Endodermal cell (in vitro differentiated cells): Measurements from ENCODE around the gene CADM1. TPM values are rescaled to one million over a fixed set of nuclear protein-coding genes. Genes with fewer than 3 reads are reported as not detected.

ENCODE experiments used
- DNase-seq: peaks from one replicate; pipeline ENCODE4 v3.0.0-alpha.2; 2017
- H3K27ac ChIP-seq: 2 replicates; pipeline ENCODE4 v1.5.1; 2013; ENCODE audit warnings: mild to moderate bottlenecking, low read depth, low read length, moderate library complexity
- H3K27me3 ChIP-seq: 2 replicates; pipeline ENCODE4 v1.6.1; 2013; ENCODE audit warnings: mild to moderate bottlenecking, low read length, moderate library complexity; ENCODE audit not compliant: insufficient read depth, control insufficient read depth, poor library complexity, severe bottlenecking
- H3K36me3 ChIP-seq: 2 replicates; pipeline ENCODE4 v1.7.0; 2013; ENCODE audit warnings: mild to moderate bottlenecking, low read length, moderate library complexity; ENCODE audit not compliant: control insufficient read depth, insufficient read depth
- H3K4me1 ChIP-seq: one replicate; pipeline ENCODE4 v1.7.0; 2013; ENCODE audit warnings: low read length; ENCODE audit not compliant: control insufficient read depth, insufficient read depth
- H3K4me3 ChIP-seq: 2 replicates; pipeline ENCODE4 v1.5.1; 2013; ENCODE audit warnings: mild to moderate bottlenecking, low read length, moderate library complexity
- H3K9ac ChIP-seq: 2 replicates; pipeline ENCODE4 v1.6.1; 2013; ENCODE audit warnings: mild to moderate bottlenecking, low read length, moderate library complexity; ENCODE audit not compliant: poor library complexity, severe bottlenecking; ENCODE audit errors: extremely low read depth
- H3K9me3 ChIP-seq: 2 replicates; pipeline ENCODE4 v1.6.1; 2013; ENCODE audit warnings: mild to moderate bottlenecking, low read length, moderate library complexity; ENCODE audit not compliant: control insufficient read depth
- H3K27ac Mint-ChIP-seq: 2 replicates; pipeline ENCODE4 v1.8.0; 2020; ENCODE audit warnings: mixed read lengths
- H3K27me3 Mint-ChIP-seq: 2 replicates; pipeline ENCODE4 v1.8.0; 2021; ENCODE audit warnings: mild to moderate bottlenecking, mixed read lengths; ENCODE audit not compliant: insufficient read depth
- H3K36me3 Mint-ChIP-seq: 2 replicates; pipeline ENCODE4 v1.8.0; 2020; ENCODE audit warnings: low read depth, mixed read lengths
- H3K4me1 Mint-ChIP-seq: 2 replicates; pipeline ENCODE4 v1.8.0; 2020; ENCODE audit warnings: mixed read lengths
- H3K4me3 Mint-ChIP-seq: 2 replicates; pipeline ENCODE4 v1.8.0; 2020; ENCODE audit warnings: mild to moderate bottlenecking, moderate library complexity, mixed read lengths
- H3K9me3 Mint-ChIP-seq: 2 replicates; pipeline ENCODE4 v1.8.0; 2020; ENCODE audit warnings: mild to moderate bottlenecking, mixed read lengths
- WGBS, 2 experiments: methylation state at CpG; one replicate each; pipeline versions ENCODE4 v1.1.5 to v1.1.7; 2013; ENCODE audit warnings: missing lambda C conversion rate in 2 of 2, mixed read lengths in 1 of 2; ENCODE audit not compliant: insufficient coverage in 1 of 2, insufficient read length in 1 of 2; 5-methylcytosine and 5-hydroxymethylcytosine counted together
- total RNA-seq, 2 donors: library from RNA; stranded (reverse); fragmentation: NEBNext Ultra II Directional in 1 of 2; extraction: Animal tissue kit (Norgen Biotek cat#: 25700) in 1 of 2; gene quantifications; 2 replicates in 1 of 2; 3 replicates in 1 of 2; pipeline ENCODE4 v1.2.1, GENCODE V29; 2021
- TF ChIP-seq, protein P1 (sequence below): fragments of 200-600 bp; sonication (generic); conservative IDR thresholded peaks from 2 replicates; pipeline ENCODE4 v1.5.0; 2021; ENCODE audit warnings: antibody characterized with exemption, mild to moderate bottlenecking

CADM1 gene
- total RNA-seq, 2 donors from 2014 or later = 76.3 to 88.2 TPM

GRCh38 chr11:115181538-115181937, 322.7 kb downstream of the CADM1 start:
- WGBS, 2 experiments = 70 to 81% methylated on average over 3 to 12 of the region's 12 CpGs

GRCh38 chr11:115180272-115180671, 323.9 kb downstream of the CADM1 start:
- no peaks in the 10 kb centered on the region for H3K27me3 Mint-ChIP-seq
- Histone ChIP-seq H3K4me3 (no peak overlapping the region), H3K27me3 (no peaks in the 10 kb centered on the region), H3K4me1 (no peaks in the 10 kb centered on the region), H3K27ac (no peak overlapping the region), H3K9ac (no peak overlapping the region), H3K36me3 (no peaks in the 10 kb centered on the region), H3K9me3 (no peaks in the 10 kb centered on the region)
- TF ChIP-seq, protein P1, sequence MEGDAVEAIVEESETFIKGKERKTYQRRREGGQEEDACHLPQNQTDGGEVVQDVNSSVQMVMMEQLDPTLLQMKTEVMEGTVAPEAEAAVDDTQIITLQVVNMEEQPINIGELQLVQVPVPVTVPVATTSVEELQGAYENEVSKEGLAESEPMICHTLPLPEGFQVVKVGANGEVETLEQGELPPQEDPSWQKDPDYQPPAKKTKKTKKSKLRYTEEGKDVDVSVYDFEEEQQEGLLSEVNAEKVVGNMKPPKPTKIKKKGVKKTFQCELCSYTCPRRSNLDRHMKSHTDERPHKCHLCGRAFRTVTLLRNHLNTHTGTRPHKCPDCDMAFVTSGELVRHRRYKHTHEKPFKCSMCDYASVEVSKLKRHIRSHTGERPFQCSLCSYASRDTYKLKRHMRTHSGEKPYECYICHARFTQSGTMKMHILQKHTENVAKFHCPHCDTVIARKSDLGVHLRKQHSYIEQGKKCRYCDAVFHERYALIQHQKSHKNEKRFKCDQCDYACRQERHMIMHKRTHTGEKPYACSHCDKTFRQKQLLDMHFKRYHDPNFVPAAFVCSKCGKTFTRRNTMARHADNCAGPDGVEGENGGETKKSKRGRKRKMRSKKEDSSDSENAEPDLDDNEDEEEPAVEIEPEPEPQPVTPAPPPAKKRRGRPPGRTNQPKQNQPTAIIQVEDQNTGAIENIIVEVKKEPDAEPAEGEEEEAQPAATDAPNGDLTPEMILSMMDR = no peak
- DNase-seq = no peak
- H3K4me1 Mint-ChIP-seq = peaks cover 26% of the 10 kb centered on the region
- 84 to 91% methylated on average over 5 to 7 of the region's 7 CpGs for WGBS, 2 experiments
- peaks cover 12% of the 10 kb centered on the region for H3K36me3 Mint-ChIP-seq
- H3K9me3 Mint-ChIP-seq = no peaks in the 10 kb centered on the region
- no peak overlapping the region for H3K4me3 Mint-ChIP-seq
- no peak overlapping the region for H3K27ac Mint-ChIP-seq

More at GRCh38 chr11:115181538-115181937, 322.7 kb downstream of the CADM1 start:
- H3K9ac ChIP-seq = no peak overlapping the region
- DNase-seq = no peak
- H3K4me3 ChIP-seq = no peak overlapping the region
- Mint-ChIP-seq H3K9me3 (no peaks in the 10 kb centered on the region), H3K36me3 (peaks cover 6% of the 10 kb centered on the region), H3K4me1 (peaks cover 22% of the 10 kb centered on the region), H3K27me3 (no peaks in the 10 kb centered on the region), H3K27ac (no peak overlapping the region), H3K4me3 (no peak overlapping the region)
- TF ChIP-seq, protein P1 = no peak
- no peaks in the 10 kb centered on the region for H3K9me3 ChIP-seq
- no peaks in the 10 kb centered on the region for H3K36me3 ChIP-seq
- no peaks in the 10 kb centered on the region for H3K4me1 ChIP-seq
- no peaks in the 10 kb centered on the region for H3K27me3 ChIP-seq
- H3K27ac ChIP-seq = no peak overlapping the region

DNA sequence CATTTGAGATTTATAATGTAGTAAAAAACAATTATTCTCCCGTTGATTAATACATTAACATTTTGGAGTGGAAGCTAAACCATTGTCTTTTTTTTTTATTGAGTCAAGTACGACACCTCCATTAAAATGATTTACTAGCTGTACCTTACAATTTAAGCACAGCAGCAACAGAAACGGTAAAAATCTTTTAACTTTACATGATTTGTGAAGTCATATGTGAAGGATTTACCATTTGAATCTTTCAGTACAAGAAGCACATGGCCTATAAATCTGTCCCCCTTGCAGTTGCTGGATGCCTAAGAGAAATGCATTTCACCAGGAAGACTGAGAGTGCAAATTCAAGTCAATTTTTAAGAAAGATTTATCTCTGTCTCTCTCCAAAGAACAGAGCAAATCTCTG, 324.6 kb downstream of the CADM1 start:
- no peak overlapping the region for H3K4me3 Mint-ChIP-seq
- peaks cover 26% of the 10 kb centered on the region for H3K4me1 Mint-ChIP-seq

More for the DNA sequence above, 324.6 kb downstream of the CADM1 start:
- H3K27ac ChIP-seq = no peak overlapping the region
- no peak overlapping the region for H3K9ac ChIP-seq
- no peaks in the 10 kb centered on the region for H3K9me3 ChIP-seq
- H3K27me3 ChIP-seq = no peaks in the 10 kb centered on the region
- Mint-ChIP-seq H3K27me3 (no peaks in the 10 kb centered on the region), H3K27ac (no peak overlapping the region), H3K9me3 (no peaks in the 10 kb centered on the region), H3K36me3 (peaks cover 12% of the 10 kb centered on the region)
- TF ChIP-seq, protein P1 = no peak
- H3K36me3 ChIP-seq = no peaks in the 10 kb centered on the region
- 92% methylated on average over 3 of the region's 3 CpGs; no CpG with 5 or more reads in 1 of the 2 experiments for whole genome bisulfite sequencing, 2 experiments
- H3K4me1 ChIP-seq = no peaks in the 10 kb centered on the region
- no peak overlapping the region for H3K4me3 ChIP-seq
- no peak for DNase-seq
